ENCODE data around the gene ASTN1.
"Not testable (repeated sequence)": the region's sequence is repeated elsewhere in the genome, so short reads cannot be mapped to it uniquely, and the experiment has no call there.

Gene ASTN1

DNA sequence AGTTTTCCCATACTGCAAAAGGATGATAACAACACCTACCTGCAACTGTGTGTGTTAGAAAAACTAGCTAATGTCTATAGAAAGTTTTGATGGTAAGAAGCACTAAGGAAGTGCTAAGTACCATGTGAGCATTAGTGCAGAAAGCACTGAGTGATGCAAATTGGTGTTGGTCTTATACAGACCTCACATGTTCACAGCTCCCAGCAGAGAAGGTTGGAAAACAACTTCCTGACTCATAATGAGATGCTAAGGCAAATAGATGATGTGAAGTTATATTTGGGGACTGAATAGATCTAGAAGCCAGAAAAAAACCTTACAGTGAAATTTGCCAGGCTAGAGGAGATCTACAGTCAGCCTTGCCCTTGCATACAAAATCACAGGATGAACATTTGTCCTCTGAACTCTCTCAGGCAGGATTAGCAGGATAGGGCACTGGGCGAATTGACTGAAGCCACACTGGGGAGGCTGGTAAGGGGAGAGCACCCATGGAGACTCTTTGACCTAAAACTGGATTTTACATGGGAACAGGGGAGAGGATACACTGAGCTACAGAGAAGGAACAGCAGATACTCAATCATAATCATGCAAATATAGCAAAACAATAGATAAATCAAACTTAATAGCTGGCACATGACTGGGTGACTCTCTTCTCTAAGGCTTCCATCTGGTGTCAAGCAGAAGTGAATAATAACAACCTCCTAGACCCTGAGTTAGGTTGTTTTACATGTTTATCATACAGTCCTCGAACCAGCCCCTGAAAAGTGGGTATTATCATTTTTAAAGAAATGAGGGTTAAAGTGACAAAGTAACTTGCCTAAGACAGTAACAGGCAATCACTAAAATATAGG, 61.3 kb downstream of the ASTN1 start:
- DNase-seq: no peak

DNA sequence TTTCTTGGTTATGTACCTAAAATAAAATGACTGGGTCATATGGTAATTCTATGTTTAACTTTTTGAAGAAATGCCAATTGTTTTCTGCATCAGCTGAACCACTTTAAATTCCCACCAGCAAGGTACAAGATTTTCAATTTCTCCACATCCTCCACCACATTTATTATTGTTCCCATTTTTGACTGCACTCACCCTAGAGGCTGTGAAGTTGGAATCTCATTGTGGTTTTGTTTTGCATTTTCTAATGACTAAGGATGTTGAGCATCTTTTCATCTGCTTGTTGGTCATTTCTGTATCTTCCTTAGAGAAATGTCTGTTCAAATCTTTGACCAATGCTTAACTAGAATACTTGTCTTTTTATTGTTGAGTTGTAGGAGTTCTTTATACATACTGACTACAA, 72.5 kb downstream of the ASTN1 start:
- DNase-seq: no peak

DNA sequence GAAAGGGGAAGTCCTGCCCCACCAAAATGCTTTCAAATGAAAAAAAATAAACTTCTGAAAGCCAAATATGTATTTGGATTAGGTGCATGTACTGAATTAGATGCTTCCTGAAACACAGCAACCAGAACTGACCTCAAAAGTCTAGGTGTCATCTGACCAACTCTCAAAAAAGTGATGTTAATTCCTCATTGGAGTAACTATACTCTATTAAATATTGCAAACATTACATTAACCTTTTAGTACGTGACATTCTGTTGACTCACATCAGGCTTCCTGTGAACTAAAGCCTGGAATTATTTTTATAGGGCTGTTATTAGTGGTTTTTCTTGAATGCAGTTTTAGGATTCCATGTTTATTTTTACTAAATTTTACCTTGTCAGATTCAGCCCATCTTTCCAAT, 73.5 kb downstream of the ASTN1 start:
- DNase-seq: no peak

- DNase-seq: no peak
These were observed 75.5 kb downstream of the ASTN1 start for GRCh38 chr1:177088966-177089365.

DNA sequence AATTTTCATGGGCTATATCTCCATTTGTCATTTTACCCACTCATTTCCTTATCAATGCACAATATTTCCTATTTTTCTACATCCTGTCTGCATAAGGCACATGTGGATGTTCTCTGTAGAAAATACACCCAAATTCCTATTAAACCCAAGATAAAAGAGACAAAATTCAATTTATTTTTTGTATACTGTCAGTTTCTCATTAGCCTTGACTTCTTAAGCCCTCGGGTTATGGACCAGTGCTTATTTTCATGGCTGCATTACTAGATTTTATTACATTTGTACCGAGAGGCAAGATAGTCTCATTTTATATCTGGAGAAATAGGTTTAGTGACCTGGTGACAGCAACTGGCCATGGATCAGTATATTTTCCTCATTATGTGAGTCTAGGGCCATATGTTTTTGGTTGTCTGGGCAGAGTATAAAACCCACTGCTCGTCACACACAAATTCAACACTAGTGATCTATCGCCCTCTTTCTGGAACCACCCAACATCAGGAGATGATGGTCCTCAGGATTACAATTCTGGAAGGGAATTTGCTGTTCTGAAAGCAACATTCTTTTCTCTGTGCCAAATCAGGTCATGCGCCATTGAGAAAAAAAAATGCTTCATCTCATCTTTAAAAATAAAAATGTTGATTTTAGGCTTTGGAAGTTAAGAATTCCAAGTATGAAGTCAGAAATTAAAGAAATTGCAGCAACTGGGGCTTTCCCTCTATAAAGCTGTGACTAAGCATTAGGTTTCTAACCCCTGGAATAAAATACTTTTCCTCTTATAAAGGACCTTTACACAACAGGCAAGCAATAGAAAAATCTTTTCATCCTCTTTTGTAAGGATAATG, 81.4 kb downstream of the ASTN1 start:
- DNase-seq: no peak

GRCh38 chr1:177080564-177080963, 83.9 kb downstream of the ASTN1 start:
- DNase-seq: no peak

GRCh38 chr1:177077734-177078499, 86.6 kb downstream of the ASTN1 start:
- no peak for DNase-seq

DNA sequence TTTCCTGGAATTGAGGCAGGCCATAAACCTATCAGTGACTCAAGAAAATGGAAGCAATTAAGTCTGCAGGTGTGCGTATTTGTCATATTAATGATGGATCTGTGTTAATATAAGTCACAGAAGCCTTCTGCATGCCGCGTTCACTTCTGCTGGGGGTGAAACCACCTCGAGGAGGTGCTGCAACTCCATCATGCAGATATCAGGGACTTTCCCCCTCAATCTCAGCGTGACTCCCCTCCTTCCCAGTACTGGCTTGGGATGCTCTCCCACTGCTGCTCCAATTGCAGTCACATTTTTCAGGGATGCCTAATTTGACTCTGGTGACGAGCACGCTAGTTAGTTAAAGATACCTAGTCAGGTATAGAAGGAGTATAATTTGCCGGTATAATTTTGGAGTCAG, 87.5 kb downstream of the ASTN1 start:
- DNase-seq: no peak

GRCh38 chr1:177074811-177075210, 89.7 kb downstream of the ASTN1 start:
- DNase-seq: not testable (repeated sequence)

DNA sequence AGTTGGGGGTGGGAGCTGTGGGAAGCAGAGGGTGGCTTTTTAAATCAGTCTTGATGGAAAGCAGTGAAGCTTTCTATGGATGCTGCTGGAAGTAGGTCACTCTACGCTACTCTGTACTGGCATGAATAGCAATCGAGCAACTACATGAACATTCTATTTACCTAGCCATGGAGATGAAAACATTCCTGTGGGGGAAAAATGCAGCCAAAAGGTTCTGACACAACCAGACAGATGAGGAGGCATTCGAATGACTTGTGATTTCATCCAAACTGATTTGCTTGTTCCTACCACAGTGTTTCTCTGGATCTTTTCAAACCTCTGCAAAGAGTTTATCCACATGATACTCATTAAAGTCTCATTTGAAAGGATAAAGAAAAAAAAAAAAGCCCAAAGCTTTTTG, 95.0 kb downstream of the ASTN1 start:
- DNase-seq: no peak

- DNase-seq: no peak
These were observed 96.6 kb downstream of the ASTN1 start for GRCh38 chr1:177067752-177068410.

DNA sequence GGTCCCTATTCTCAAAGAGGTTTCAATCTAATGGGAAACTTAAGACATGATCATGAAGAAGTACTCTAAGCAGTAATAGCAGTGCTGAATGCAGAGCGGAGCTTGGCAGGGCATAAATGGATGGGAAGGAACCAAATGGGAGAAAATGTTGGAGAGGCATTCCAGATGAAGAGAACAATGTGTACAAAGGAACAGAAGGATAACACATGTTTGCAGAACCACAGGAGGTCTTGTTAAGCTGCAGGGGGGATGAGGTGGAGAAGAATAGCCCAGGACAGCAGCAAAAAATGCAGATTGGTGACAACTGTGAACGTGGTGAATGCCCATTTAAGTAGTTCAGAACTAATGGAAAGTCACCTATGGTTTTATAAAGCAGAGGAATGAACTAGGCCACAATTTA, 99.1 kb downstream of the ASTN1 start:
- DNase-seq: no peak

DNA sequence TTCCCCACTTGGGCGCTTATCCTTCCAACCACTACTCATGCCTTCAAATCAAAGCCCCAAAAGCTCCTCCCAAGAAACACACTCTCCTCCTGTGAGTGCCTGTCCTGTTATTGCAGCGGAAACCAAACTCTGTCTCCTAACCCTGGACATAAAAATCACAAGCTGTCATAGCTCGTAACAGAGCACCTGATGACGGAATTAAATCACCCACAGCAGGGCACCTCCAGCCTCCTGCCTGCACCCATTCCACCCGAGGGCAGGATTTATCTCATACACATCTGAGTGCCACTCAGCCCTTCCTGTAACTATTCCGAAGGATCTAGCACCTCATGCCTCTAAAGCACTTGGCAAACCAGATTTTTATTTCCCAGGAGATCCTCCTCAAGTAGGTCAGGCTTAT, 100.9 kb downstream of the ASTN1 start:
- no peak for DNase-seq

DNA sequence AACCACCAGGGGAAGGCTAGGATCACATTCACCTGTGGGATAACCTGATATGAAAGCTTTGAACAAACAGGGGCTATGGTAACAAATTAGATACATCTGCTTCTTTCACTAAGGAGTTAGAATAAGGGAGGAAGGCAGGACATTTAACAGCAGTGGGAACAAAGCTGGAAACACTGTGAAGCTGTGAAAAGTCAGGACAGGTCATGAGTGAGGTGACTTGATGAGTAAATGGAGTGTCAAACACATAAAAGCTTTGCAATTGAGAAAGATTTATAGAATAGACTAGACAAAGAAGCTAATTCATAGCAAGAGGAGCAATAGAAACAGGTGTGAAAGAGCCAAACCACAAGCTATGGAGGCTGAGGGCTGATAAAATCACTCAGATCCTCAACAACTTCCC, 110.0 kb downstream of the ASTN1 start:
- DNase-seq: no peak

DNA sequence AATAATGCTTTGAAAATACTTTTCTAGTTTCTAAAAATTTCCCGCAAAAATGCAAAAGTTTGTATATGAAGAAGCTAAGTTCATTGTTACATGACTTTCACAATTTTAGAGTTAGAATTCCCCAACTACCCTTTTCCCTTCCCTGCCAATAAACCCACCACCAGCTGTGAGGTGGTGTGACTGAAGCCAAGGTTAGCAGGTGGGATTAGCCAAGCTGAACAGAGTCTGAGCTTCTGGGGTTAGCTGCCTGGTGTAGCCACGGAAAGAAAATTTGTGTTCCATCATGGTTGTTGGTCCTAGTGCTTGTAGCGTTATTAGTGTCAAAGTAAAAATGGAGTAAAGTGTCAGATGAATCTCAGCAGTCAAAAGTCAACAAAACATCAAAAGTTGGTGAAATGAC, 110.9 kb downstream of the ASTN1 start:
- DNase-seq: no peak

DNA sequence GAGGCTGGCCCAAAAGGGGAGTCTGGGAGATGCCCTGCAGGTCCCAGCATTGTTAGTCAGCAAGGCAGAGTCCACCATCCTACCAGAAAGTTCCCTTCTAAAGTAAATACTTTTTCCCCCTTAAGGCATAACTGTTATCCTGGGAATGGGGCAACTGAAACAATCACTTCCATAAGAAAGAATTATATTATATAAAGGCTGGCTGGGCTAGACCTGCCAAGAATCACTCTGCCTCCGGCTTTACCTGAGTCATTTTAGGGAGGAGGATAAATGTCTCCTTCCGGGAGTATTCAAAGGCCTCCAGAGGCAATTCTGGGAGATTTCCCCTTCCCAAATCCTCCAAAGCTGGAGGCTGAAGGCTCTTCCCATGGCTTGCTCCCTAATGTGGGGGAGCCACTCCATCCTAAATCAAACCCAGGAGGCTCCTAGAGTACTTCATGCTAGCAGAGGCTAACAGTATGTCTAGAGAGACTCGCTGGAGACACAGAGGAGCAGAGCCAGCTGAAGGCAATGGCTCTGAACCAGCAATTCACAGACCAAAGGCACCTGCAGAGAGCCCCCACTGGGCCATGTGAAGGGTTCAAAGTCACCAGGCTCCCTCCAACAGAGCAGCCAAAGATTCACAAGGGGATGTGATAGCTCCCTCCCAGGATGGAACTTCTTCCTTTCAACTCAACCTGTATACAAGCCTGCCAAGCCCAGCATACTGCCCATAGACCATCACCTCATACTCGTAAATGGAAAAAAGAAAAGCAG, 116.0 kb downstream of the ASTN1 start:
- no peak for DNase-seq

GRCh38 chr1:177045151-177045550, 119.4 kb downstream of the ASTN1 start:
- no peak for DNase-seq

DNA sequence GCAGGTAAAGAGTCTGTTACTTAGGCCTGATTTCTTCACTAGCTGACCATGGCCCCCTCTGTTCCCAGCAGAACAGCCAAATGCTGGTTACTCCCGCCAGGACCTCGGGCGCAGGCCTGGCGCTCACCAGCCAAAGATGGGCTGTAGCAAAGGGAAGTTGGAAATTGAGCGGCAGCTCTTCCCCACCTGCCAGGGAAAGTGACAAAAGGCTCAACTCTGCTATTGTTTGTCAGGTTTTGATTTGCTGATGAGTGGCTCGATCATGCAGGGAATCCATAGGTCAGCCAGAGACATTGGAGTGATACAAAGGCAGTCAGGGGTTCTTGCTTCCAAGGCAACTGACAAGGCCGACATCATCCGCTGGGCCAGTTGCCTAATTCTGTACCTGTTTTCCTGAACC, 120.1 kb downstream of the ASTN1 start:
- no peak for DNase-seq

- DNase-seq: no peak
These were observed 120.9 kb downstream of the ASTN1 start for GRCh38 chr1:177043597-177043996.

DNA sequence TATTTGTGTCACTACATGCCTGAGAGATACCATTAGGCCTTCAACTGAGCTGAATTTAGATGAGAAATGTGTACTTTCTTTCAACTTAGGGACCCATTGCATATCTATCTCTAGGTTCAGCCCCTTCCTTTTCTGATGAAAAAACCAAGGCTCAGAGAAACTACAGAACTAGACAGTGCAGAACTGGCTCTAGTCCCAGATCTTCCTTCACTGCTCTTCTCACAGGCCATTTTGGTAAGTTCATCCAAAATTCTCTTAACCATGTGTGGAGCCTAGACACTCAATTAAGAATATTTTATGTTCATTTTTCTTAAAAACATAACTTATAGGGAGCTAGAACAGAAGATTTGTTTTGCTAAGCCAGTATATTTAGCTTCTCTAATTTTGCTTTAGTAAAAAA, 128.9 kb downstream of the ASTN1 start:
- DNase-seq: no peak

- no peak for DNase-seq
These were observed 130.9 kb downstream of the ASTN1 start for GRCh38 chr1:177033628-177034027.

DNA sequence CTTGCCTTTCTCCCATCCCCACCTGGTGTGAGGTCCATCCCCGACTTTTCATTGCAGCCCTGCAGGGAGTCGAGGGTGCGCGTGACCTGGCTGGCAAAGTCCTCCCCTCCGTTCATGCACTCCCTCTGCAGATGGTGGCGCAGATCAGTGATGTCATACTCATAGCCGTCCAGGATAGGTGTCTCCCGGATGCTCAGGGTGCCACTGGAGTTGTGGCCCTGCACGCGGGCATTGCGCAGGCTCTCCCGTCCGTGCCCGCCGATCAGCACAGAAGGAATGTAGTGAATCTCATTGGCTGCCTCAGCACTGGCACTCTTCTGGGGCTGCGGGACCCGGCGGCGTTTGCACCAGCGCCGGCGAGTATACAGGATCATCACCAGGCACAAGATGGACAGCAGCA, 132.1 kb downstream of the ASTN1 start:
- no peak for DNase-seq

Measured in activated CD4-positive, alpha-beta T cell treated with anti-CD3 and anti-CD28 coated beads, Interleukin-10, Interleukin-2, amounts not matched to agents 100 ng/mL and 50 ng/mL, durations not matched to agents 16 hours and 8 hours (primary cell).